ENCODE data around the gene ANKRD49. TPM values are rescaled to one million over a fixed set of nuclear protein-coding genes. Genes with fewer than 3 reads are reported as not detected.

ANKRD49 gene, protein sequence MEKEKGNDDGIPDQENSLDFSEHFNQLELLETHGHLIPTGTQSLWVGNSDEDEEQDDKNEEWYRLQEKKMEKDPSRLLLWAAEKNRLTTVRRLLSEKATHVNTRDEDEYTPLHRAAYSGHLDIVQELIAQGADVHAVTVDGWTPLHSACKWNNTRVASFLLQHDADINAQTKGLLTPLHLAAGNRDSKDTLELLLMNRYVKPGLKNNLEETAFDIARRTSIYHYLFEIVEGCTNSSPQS
- total RNA-seq = 10 to 100 TPM; 16.3 to 19.1 TPM

DNA sequence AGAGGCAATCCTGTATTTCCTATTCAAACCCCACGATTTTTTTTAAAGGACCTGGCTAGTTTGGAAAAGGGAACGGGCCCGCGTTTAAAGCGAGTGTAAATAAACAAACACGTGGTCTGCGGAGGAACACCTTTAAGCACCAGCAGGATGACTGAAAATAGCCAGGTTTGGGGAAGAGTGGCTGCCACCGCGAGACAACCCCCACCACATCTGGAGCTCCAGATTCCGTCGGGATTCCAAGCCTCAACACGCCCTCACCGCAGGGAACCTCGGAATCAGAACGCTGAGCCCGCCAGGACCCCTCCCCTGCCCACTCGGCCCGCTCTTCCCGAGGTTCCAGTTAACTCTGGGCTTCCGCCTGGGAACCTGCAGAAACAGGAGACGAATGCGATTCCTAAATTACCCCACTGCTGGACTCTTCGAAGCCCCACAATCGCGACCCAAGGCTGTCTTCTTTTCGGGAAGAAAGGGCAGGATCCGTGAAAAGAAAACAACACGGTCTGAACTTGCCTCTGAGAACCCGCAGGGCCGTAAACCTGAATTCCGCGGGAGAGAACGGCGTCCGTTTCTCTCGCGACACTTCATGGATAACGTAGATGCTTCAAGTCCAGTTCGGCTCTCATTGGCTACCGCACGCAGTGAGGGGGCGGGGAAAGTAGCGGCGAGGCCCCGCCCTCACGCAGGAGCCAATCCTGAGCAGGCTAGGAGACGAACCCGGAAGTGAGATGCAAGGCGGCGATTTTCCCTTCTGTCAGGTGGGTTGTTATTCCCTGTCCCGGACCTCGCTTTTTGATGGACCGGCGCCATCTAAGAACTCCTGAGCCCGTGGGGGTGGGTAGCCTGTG lies at the start of gene ANKRD49, which contains the start of gene MRE11:
TSS of gene ANKRD49 (plus strand) at position 704 of the 845 bp plus-strand sequence. CDS start 2,710 bp downstream, outside the sequence.
TSS of gene MRE11 (minus strand) at position 564 of the 845 bp plus-strand sequence. CDS start 1,043 bp downstream, outside the sequence.
- Mint-ChIP-seq H3K9me3 (no peaks in the 10 kb centered on the region), H3K27me3 (ENCODE audit: low read depth) (no peaks in the 10 kb centered on the region), H3K27ac (peak within 1 kb of the TSS; percentile 95), H3K36me3 (ENCODE audit: low read depth) (peaks cover 21% of the 10 kb centered on the region), H3K4me3 (peak within 1 kb of the TSS; percentile 93), H3K4me1 (ENCODE audit: low read depth) (peaks cover 25% of the 10 kb centered on the region)
- CTCF ChIA-PET = interaction anchor here (1.1 kb wide), 1 partner anchor 703 kb away, joined by 3 read pairs; no protein-coding TSS in a partner anchor
- DNase-seq = peak; percentile 97
- intact Hi-C loops (cut with micrococcal nuclease) = loop anchor here (1.0 to 5.0 kb wide), 8 partner anchors 50 to 1294 kb away; partner anchors contain the start of genes C11orf54, CEP295, CWC15 and FAM76B

DNA sequence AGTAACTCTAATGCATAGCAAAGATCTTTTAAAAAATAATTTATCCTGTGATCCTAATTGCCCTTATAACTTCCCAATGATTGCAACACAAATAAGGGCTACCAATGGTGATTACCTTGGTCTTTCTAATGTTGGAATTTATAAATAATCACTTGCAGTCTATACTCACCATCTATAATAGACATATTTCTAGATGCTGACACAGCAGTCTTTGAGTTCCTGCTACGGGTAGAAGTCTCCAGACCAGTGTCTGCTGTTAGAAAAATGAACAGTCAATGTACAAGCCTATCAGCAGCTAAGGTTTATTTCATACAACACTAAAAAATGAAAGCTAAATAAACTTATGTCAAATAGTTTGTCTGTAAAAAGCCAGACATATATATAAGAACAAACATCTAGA lies 48.1 kb upstream of the ANKRD49 start:
- no peak overlapping the region for H3K27ac Mint-ChIP-seq
- H3K4me3 Mint-ChIP-seq = no peak overlapping the region
- peaks cover 42% of the 10 kb centered on the region for H3K36me3 Mint-ChIP-seq (ENCODE audit: low read depth)
- H3K9me3 Mint-ChIP-seq = no peaks in the 10 kb centered on the region
- intact Hi-C loops (cut with micrococcal nuclease) = no loop called here
- no peaks in the 10 kb centered on the region for H3K4me1 Mint-ChIP-seq (ENCODE audit: low read depth)
- no peak for DNase-seq
- no peaks in the 10 kb centered on the region for H3K27me3 Mint-ChIP-seq (ENCODE audit: low read depth)
- CTCF ChIA-PET = no interaction called here

DNA sequence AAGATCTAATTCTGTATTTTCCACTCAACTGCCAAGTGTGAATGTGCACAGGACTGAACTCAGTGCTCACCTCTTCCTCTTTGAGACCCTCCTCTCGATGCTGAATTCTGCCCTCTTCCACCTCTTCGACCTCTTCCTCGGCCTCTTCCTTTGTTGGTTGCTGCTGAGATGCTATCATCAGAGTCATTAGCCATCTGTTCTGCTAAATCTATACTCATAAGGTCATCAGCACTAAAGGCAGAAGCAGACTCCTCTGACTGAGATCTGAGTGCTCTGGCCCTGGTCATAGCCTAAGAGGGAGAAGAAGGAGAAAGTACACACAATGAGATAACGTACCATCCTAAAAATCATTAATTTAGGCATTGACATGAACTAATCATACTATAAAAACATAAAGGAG lies 46.6 kb upstream of the ANKRD49 start:
- Mint-ChIP-seq H3K36me3 (ENCODE audit: low read depth) (peaks cover 30% of the 10 kb centered on the region), H3K4me3 (no peak overlapping the region), H3K4me1 (ENCODE audit: low read depth) (no peaks in the 10 kb centered on the region), H3K27ac (no peak overlapping the region), H3K27me3 (ENCODE audit: low read depth) (no peaks in the 10 kb centered on the region), H3K9me3 (no peaks in the 10 kb centered on the region)
- intact Hi-C loops (cut with micrococcal nuclease) = no loop called here
- DNase-seq = no peak
- CTCF ChIA-PET = no interaction called here

DNA sequence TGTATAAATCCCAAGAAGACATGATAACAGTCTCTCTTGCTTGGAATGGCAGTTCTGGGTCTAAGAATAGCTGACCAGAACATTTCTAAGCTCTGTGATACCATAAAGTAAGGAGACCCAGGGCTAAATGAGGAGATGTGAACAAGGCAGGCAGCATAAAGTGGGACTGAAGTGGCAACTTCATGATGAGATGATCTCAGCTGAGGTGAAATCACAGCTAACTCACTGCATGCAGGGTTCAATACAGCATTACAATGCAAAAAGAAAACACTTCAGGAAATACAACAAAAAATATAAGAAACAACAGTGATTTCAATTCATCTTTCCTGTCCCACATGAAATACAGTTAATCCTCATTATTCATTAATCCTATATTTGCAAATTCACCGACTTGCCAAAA lies 44.8 kb upstream of the ANKRD49 start:
- H3K27ac Mint-ChIP-seq = no peak overlapping the region
- no peak for DNase-seq
- CTCF ChIA-PET = interaction anchor here (1.1 kb wide), 1 partner anchor 17 kb away, joined by 3 read pairs; no protein-coding TSS in a partner anchor
- peaks cover 28% of the 10 kb centered on the region for H3K36me3 Mint-ChIP-seq (ENCODE audit: low read depth)
- H3K4me1 Mint-ChIP-seq (ENCODE audit: low read depth) = no peaks in the 10 kb centered on the region
- intact Hi-C loops (cut with micrococcal nuclease) = no loop called here
- no peaks in the 10 kb centered on the region for H3K27me3 Mint-ChIP-seq (ENCODE audit: low read depth)
- H3K9me3 Mint-ChIP-seq = no peaks in the 10 kb centered on the region
- no peak overlapping the region for H3K4me3 Mint-ChIP-seq

DNA sequence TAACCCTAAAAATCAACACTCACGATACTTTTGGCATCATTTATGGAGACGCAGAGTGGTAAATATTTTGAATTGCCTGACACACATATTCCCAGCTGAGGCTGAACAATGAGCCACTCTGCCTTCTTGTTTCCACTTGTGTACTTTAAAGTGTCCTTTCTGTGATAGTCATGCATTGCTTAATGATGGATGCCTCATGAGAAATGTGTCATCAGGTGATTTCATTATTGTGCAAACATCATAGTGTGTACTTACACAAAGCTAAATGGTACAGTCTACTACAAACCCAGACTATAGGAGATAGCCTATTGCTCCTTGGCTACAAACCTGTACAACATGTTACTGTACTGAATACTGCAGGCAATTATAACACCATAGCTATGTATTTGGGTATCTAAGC lies 44.3 kb upstream of the ANKRD49 start:
- DNase-seq = no peak

DNA sequence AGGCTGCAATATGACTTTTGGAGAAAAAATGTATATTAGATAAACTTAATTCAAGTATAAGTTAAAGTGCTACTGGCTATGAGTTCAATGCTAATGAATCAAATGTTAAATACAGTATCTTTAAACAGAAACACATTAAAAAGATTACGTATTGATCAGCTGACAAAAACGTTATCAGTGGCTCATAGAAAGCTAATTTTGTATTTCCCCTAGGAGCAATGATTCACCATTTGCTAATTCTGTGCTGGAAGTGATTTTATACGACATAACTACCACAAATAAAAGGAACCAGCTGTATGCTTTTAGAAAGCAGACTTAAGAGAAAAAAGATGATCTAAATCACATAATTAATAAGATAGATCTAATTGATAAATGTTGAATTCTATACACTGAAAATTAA lies 43.7 kb upstream of the ANKRD49 start:
- no peaks in the 10 kb centered on the region for H3K27me3 Mint-ChIP-seq (ENCODE audit: low read depth)
- no peak for DNase-seq
- H3K9me3 Mint-ChIP-seq = no peaks in the 10 kb centered on the region
- H3K4me1 Mint-ChIP-seq (ENCODE audit: low read depth) = no peaks in the 10 kb centered on the region
- H3K4me3 Mint-ChIP-seq = no peak overlapping the region
- peaks cover 24% of the 10 kb centered on the region for H3K36me3 Mint-ChIP-seq (ENCODE audit: low read depth)
- H3K27ac Mint-ChIP-seq = no peak overlapping the region
- CTCF ChIA-PET = interaction anchor here (0.6 to 1.1 kb wide), 2 partner anchors 18 to 294 kb away, joined by 3 read pairs; no protein-coding TSS in a partner anchor
- intact Hi-C loops (cut with micrococcal nuclease) = no loop called here

More for the DNA sequence above, 44.3 kb upstream of the ANKRD49 start:
- H3K36me3 Mint-ChIP-seq (ENCODE audit: low read depth) = peaks cover 24% of the 10 kb centered on the region
- no peaks in the 10 kb centered on the region for H3K27me3 Mint-ChIP-seq (ENCODE audit: low read depth)
- CTCF ChIA-PET = interaction anchor here (1.1 kb wide), 1 partner anchor 17 kb away, joined by 3 read pairs; no protein-coding TSS in a partner anchor
- no peaks in the 10 kb centered on the region for H3K4me1 Mint-ChIP-seq (ENCODE audit: low read depth)
- H3K9me3 Mint-ChIP-seq = no peaks in the 10 kb centered on the region
- H3K4me3 Mint-ChIP-seq = no peak overlapping the region
- H3K27ac Mint-ChIP-seq = no peak overlapping the region
- intact Hi-C loops (cut with micrococcal nuclease) = no loop called here

DNA sequence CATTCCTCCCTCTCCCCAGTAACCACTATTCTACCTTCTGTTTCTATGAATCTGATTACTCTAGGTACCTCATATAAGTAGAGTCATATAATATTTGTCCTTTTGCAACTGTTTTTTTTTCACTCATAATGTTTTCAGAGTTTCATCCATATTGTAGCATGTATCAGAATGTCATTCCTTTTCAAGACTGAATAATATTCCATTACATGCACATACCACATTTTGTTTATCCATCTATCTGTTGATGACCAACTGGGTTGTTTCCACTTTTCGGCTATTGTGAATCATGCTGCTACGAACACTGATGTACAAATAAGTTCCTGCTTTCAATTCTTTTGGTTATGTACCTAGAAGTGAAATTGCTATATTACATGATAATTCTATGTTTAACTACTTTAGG lies 40.8 kb upstream of the ANKRD49 start:
- Mint-ChIP-seq H3K27me3 (ENCODE audit: low read depth) (no peaks in the 10 kb centered on the region), H3K4me3 (no peak overlapping the region), H3K27ac (no peak overlapping the region), H3K9me3 (no peaks in the 10 kb centered on the region), H3K4me1 (ENCODE audit: low read depth) (no peaks in the 10 kb centered on the region), H3K36me3 (ENCODE audit: low read depth) (peaks cover 26% of the 10 kb centered on the region)
- DNase-seq = no peak
- intact Hi-C loops (cut with micrococcal nuclease) = no loop called here
- CTCF ChIA-PET = no interaction called here

DNA sequence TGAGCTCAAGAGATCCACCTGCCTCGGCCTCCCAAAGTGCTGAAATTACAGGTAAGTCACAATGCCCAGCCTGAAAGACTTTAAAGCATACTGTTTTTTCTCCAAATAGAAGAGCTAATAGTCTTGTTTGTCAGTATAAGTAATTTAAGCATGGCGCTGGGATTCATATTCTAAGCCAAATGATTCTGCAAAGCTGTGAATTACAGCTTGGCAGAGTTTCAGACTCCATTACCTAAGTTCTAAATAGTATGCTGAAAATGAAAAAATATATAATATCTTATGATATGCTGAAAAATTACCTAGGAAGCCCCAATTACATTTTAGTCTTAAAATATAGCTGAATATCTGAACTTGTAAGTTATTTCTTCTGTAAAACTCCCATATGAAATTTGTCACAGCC lies 39.5 kb upstream of the ANKRD49 start:
- CTCF ChIA-PET = interaction anchor here (1.4 kb wide), 1 partner anchor 37 kb away, joined by 4 read pairs; no protein-coding TSS in a partner anchor
- DNase-seq = no peak

DNA sequence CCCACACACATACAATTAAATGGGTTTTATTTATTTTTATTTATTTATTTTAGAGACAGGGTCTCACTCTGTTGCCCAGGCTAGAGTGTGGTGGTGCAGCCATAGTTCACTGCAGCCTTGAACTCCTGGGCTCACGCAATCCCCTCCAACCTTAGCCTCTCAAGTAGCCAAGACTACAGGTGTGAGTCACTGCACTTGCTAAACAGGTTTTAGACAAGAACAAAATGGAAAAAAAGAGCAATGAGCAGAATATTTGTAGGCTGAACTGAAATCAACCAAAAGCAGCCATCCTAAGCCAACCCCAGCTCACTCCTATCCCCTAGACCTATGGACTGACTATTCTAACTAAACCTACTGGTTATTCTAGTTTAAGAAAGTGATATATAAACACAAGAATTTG lies 37.9 kb upstream of the ANKRD49 start:
- no peaks in the 10 kb centered on the region for H3K9me3 Mint-ChIP-seq
- no peak overlapping the region for H3K27ac Mint-ChIP-seq
- H3K27me3 Mint-ChIP-seq (ENCODE audit: low read depth) = no peaks in the 10 kb centered on the region
- CTCF ChIA-PET = interaction anchor here (1.4 kb wide), 1 partner anchor 38 kb away, joined by 4 read pairs; no protein-coding TSS in a partner anchor
- intact Hi-C loops (cut with micrococcal nuclease) = no loop called here
- no peak for DNase-seq
- H3K4me1 Mint-ChIP-seq (ENCODE audit: low read depth) = no peaks in the 10 kb centered on the region
- H3K36me3 Mint-ChIP-seq (ENCODE audit: low read depth) = peaks cover 43% of the 10 kb centered on the region
- no peak overlapping the region for H3K4me3 Mint-ChIP-seq

More for the DNA sequence above, 39.5 kb upstream of the ANKRD49 start:
- no peak overlapping the region for H3K4me3 Mint-ChIP-seq
- intact Hi-C loops (cut with micrococcal nuclease) = no loop called here
- H3K36me3 Mint-ChIP-seq (ENCODE audit: low read depth) = peaks cover 30% of the 10 kb centered on the region
- no peaks in the 10 kb centered on the region for H3K4me1 Mint-ChIP-seq (ENCODE audit: low read depth)
- no peak overlapping the region for H3K27ac Mint-ChIP-seq
- no peaks in the 10 kb centered on the region for H3K9me3 Mint-ChIP-seq
- H3K27me3 Mint-ChIP-seq (ENCODE audit: low read depth) = no peaks in the 10 kb centered on the region

DNA sequence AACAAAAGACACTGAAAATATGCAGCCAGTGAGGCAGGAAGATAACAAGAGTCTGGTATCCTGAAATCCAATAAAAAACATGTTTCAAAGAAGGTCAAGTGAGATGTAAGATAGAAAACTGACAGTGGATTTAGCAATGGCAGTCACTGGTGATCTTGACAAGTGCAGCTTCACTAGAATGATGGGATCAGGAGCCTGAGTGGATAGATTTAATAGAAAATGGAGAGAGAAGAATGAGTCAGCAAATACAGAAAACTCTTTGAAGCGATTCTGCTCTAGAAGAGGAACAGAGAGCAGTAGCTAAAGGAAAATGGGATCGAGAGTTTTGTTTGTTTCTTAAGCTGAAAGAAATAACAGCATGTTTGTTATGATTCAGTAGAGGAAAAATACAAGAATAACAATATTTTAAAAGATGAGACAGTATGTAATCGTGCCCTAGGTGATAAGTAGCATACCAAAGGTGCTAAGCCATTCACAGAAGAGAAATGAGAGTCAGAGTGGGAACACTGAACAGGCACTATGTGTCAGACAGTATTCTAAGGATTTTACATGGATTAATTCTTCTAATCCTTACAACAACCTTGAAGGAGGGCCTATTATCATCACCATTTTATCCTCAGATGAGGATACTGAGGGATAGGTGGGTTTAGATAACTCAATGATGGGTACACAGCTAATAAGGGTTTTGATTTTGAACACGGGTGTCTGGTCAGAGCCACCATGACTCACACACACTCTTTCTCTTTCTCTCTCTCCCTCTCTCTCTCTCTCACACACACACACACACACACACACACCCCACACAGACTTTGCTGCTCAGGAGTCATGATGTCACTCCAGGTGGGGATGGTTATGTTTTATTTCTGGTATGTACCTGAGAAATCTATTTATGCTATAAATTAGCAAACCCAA lies 36.4 kb upstream of the ANKRD49 start:
- no peak for DNase-seq
- H3K4me3 Mint-ChIP-seq = no peak overlapping the region
- no peak overlapping the region for H3K27ac Mint-ChIP-seq
- peaks cover 49% of the 10 kb centered on the region for H3K36me3 Mint-ChIP-seq (ENCODE audit: low read depth)
- H3K4me1 Mint-ChIP-seq (ENCODE audit: low read depth) = no peaks in the 10 kb centered on the region
- intact Hi-C loops (cut with micrococcal nuclease) = no loop called here
- no peaks in the 10 kb centered on the region for H3K9me3 Mint-ChIP-seq
- H3K27me3 Mint-ChIP-seq (ENCODE audit: low read depth) = no peaks in the 10 kb centered on the region
- CTCF ChIA-PET = no interaction called here

DNA sequence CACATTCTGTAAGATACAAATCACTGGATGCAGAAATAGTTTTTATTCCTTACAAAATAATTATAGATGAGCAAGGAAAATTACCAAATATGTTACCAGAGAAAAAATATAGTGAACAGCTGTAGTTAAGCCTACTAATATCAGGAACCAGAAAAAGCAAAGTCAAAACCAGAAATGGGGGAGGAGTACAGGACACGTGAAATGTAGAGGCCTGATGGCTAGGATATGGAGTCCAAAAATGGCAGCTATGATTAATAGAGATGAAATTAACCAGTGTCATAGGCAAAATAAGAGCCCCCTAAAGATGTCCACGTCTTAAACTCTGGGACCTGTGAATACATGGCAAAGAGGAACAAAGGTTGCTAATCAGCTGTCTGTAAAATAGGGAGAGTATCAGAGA lies 34.2 kb upstream of the ANKRD49 start:
- H3K36me3 Mint-ChIP-seq (ENCODE audit: low read depth) = peaks cover 54% of the 10 kb centered on the region
- H3K4me1 Mint-ChIP-seq (ENCODE audit: low read depth) = no peaks in the 10 kb centered on the region
- H3K27me3 Mint-ChIP-seq (ENCODE audit: low read depth) = no peaks in the 10 kb centered on the region
- DNase-seq = no peak
- CTCF ChIA-PET = no interaction called here
- H3K9me3 Mint-ChIP-seq = no peaks in the 10 kb centered on the region
- intact Hi-C loops (cut with micrococcal nuclease) = no loop called here
- no peak overlapping the region for H3K27ac Mint-ChIP-seq
- H3K4me3 Mint-ChIP-seq = no peak overlapping the region

DNA sequence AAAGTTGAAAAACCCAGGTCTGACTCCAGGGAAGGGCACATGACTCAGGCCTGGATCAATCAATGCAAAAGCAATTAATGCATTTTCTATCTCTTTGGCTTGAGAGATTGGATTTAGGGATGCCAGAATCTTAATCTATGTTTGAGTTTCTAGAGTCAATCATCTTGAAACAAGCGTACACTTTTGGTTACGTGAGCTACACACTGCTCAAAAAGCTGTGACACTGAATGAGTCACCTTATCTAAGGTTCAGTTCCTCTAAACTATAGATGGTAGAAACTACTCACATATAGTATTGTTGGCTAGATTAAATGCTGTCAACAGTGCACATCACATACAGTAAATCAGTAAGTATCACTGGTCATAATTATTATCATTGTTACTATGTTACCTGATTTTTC lies 24.4 kb upstream of the ANKRD49 start:
- intact Hi-C loops (cut with micrococcal nuclease) = no loop called here
- H3K27me3 Mint-ChIP-seq (ENCODE audit: low read depth) = no peaks in the 10 kb centered on the region
- H3K36me3 Mint-ChIP-seq (ENCODE audit: low read depth) = peaks cover 37% of the 10 kb centered on the region
- H3K27ac Mint-ChIP-seq = no peak overlapping the region
- peaks cover 10% of the 10 kb centered on the region for H3K4me1 Mint-ChIP-seq (ENCODE audit: low read depth)
- no peak overlapping the region for H3K4me3 Mint-ChIP-seq
- DNase-seq = no peak
- no peaks in the 10 kb centered on the region for H3K9me3 Mint-ChIP-seq
- CTCF ChIA-PET = no interaction called here

Measured in activated naive CD4-positive, alpha-beta T cell treated with anti-CD3 and anti-CD28 coated beads for 36 hours (primary cell).